ENCODE results near the gene IL20RA. TPM values are rescaled to one million over a fixed set of nuclear protein-coding genes. Genes with fewer than 3 reads are reported as not detected.

IL20RA gene
- total and polyA plus RNA-seq, 4 donors: 0.17 to 0.65 (median 0.25) TPM; not detected in 1

DNA sequence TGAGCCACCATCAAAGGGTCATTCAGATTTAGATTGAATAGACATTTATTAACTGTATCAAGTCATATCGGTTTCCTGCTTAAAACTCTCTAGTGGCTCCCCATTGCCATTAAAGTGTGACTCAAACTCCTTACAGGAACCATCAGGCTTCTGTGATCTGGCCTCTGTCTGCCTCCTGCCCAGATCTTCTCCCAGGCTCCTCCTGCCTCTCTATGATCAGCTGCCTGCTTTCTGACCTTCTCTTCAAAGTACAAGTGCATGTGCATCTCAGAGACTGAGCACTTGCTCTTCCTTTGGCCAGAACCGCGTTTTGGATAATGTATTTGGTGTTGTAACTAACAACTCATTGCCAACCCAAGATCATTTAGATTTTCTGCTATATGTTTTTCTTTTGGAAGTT lies 52.7 kb downstream of the IL20RA start:
- H3K27me3 ChIP-seq (ENCODE audit: control insufficient read depth in 4 of 4, insufficient read depth in 4 of 4, low read length in 3 of 4): peaks cover 0 to 30% (median 3%) of the 10 kb centered on the region in 4 donors
- no peak overlapping the region for H3K9ac ChIP-seq (ENCODE audit: low read depth in 1 of 2, low read length in 2 of 2)
- 58% methylated on average over 3 of the region's 3 CpGs for WGBS
- no peak overlapping the region for H3K4me3 ChIP-seq (ENCODE audit: low read depth in 1 of 3, low read length in 3 of 3)
- H3K36me3 ChIP-seq (ENCODE audit: control insufficient read depth in 4 of 4, insufficient read depth in 3 of 4, low read depth in 1 of 4, low read length in 3 of 4): no peaks in the 10 kb centered on the region
- DNase-seq (ENCODE audit: low spot score): no peak
- no peak overlapping the region for H3K27ac ChIP-seq (ENCODE audit: low read depth in 1 of 2, low read length in 2 of 2)
- no peaks in the 10 kb centered on the region for H3K9me3 ChIP-seq (ENCODE audit: control insufficient read depth in 4 of 4, low read length in 3 of 4)
- peaks cover 4 to 12% (median 9%) of the 10 kb centered on the region in 4 donors for H3K4me1 ChIP-seq (ENCODE audit: control insufficient read depth in 4 of 4, insufficient read depth in 4 of 4, low read length in 3 of 4)
- TF ChIP-seq SP1 (IDR thresholded peaks at IDR 0.05) (no peak), JUND (IDR thresholded peaks at IDR 0.05) (no peak), RAD21 (IDR thresholded peaks at IDR 0.05) (no peak), EGR1 (IDR thresholded peaks at IDR 0.05; ENCODE audit: low read depth in 2 of 2) (no peak), RXRA (IDR thresholded peaks at IDR 0.05) (no peak), YY1 (IDR thresholded peaks at IDR 0.05) (no peak)
- TF ChIP-seq, protein P1, sequence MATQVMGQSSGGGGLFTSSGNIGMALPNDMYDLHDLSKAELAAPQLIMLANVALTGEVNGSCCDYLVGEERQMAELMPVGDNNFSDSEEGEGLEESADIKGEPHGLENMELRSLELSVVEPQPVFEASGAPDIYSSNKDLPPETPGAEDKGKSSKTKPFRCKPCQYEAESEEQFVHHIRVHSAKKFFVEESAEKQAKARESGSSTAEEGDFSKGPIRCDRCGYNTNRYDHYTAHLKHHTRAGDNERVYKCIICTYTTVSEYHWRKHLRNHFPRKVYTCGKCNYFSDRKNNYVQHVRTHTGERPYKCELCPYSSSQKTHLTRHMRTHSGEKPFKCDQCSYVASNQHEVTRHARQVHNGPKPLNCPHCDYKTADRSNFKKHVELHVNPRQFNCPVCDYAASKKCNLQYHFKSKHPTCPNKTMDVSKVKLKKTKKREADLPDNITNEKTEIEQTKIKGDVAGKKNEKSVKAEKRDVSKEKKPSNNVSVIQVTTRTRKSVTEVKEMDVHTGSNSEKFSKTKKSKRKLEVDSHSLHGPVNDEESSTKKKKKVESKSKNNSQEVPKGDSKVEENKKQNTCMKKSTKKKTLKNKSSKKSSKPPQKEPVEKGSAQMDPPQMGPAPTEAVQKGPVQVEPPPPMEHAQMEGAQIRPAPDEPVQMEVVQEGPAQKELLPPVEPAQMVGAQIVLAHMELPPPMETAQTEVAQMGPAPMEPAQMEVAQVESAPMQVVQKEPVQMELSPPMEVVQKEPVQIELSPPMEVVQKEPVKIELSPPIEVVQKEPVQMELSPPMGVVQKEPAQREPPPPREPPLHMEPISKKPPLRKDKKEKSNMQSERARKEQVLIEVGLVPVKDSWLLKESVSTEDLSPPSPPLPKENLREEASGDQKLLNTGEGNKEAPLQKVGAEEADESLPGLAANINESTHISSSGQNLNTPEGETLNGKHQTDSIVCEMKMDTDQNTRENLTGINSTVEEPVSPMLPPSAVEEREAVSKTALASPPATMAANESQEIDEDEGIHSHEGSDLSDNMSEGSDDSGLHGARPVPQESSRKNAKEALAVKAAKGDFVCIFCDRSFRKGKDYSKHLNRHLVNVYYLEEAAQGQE (IDR thresholded peaks at IDR 0.05): no peak
- TF ChIP-seq, protein P2, sequence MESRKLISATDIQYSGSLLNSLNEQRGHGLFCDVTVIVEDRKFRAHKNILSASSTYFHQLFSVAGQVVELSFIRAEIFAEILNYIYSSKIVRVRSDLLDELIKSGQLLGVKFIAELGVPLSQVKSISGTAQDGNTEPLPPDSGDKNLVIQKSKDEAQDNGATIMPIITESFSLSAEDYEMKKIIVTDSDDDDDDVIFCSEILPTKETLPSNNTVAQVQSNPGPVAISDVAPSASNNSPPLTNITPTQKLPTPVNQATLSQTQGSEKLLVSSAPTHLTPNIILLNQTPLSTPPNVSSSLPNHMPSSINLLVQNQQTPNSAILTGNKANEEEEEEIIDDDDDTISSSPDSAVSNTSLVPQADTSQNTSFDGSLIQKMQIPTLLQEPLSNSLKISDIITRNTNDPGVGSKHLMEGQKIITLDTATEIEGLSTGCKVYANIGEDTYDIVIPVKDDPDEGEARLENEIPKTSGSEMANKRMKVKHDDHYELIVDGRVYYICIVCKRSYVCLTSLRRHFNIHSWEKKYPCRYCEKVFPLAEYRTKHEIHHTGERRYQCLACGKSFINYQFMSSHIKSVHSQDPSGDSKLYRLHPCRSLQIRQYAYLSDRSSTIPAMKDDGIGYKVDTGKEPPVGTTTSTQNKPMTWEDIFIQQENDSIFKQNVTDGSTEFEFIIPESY (IDR thresholded peaks at IDR 0.05): no peak
- TF ChIP-seq, protein P3, sequence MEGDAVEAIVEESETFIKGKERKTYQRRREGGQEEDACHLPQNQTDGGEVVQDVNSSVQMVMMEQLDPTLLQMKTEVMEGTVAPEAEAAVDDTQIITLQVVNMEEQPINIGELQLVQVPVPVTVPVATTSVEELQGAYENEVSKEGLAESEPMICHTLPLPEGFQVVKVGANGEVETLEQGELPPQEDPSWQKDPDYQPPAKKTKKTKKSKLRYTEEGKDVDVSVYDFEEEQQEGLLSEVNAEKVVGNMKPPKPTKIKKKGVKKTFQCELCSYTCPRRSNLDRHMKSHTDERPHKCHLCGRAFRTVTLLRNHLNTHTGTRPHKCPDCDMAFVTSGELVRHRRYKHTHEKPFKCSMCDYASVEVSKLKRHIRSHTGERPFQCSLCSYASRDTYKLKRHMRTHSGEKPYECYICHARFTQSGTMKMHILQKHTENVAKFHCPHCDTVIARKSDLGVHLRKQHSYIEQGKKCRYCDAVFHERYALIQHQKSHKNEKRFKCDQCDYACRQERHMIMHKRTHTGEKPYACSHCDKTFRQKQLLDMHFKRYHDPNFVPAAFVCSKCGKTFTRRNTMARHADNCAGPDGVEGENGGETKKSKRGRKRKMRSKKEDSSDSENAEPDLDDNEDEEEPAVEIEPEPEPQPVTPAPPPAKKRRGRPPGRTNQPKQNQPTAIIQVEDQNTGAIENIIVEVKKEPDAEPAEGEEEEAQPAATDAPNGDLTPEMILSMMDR (IDR thresholded peaks at IDR 0.05; ENCODE audit: low read depth, low read length, missing input control): no peak

DNA sequence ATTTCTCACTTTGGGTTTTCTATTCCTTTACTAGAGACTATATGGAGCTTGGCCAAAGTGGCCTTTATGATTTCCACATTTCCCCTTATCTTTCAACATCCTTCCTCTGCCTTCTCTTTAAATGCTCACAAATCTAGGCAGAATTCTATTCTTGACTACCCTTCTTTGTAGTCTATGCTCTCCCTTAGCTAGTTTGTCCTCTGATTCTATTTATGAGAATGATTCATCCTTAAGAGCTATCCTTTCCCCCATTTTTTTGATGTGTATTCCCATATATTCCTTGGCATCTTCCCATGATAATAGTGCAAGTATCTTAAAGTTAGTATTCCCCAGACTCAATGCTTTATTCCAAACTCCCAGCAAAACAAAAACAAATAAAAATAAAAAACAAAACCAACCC lies 53.1 kb downstream of the IL20RA start:
- DNase-seq (ENCODE audit: low spot score): no peak
- Histone ChIP-seq H3K9me3 (ENCODE audit: control insufficient read depth in 4 of 4, low read length in 3 of 4) (no peaks in the 10 kb centered on the region), H3K36me3 (ENCODE audit: control insufficient read depth in 4 of 4, insufficient read depth in 3 of 4, low read depth in 1 of 4, low read length in 3 of 4) (no peaks in the 10 kb centered on the region), H3K27me3 (ENCODE audit: control insufficient read depth in 4 of 4, insufficient read depth in 4 of 4, low read length in 3 of 4) (peaks cover 0 to 30% (median 2%) of the 10 kb centered on the region in 4 donors), H3K27ac (ENCODE audit: low read depth in 1 of 2, low read length in 2 of 2) (no peak overlapping the region), H3K4me3 (ENCODE audit: low read depth in 1 of 3, low read length in 3 of 3) (no peak overlapping the region), H3K9ac (ENCODE audit: low read depth in 1 of 2, low read length in 2 of 2) (no peak overlapping the region), H3K4me1 (ENCODE audit: control insufficient read depth in 4 of 4, insufficient read depth in 4 of 4, low read length in 3 of 4) (peaks cover 4 to 12% (median 9%) of the 10 kb centered on the region in 4 donors)
- TF ChIP-seq FOXA2 (IDR thresholded peaks at IDR 0.05) (no peak), FOXA1 (IDR thresholded peaks at IDR 0.05) (no peak), RAD21 (IDR thresholded peaks at IDR 0.05) (no peak)
- TF ChIP-seq, protein P4, sequence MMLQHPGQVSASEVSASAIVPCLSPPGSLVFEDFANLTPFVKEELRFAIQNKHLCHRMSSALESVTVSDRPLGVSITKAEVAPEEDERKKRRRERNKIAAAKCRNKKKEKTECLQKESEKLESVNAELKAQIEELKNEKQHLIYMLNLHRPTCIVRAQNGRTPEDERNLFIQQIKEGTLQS (IDR thresholded peaks at IDR 0.05): no peak

All from liver (tissue), 9 donors.